ENCODE results near the gene CA10.

DNA sequence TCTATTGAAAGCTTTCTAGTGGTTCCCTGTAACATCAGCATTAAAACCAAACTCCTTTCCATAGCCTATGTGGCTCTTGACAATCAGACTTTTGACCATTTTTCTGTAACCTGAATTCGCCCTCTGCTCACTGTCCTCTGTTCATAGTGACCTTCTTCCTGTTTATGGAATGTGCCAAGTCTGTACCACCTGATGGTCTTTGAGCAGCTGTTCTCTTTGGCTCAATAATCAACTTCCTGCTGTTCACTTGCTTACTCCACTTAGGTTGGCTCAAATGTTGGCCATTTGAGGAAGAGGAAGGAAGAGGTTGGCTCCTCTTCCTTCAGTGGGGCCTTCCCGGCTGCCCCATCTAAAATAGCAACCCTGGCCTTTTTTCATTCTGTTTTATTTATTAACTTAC is 251.5 kb downstream of the CA10 start:
- no peak for TF ChIP-seq SUZ12 (IDR thresholded peaks at IDR 0.05; ENCODE audit: extremely low read depth, insufficient read depth, insufficient read length)
- no peak for TF ChIP-seq YY1 (IDR thresholded peaks at IDR 0.05; ENCODE audit: insufficient read depth, insufficient read length)
- TF ChIP-seq ZNF274 (IDR thresholded peaks at IDR 0.05; ENCODE audit: low read depth, low read length) = no peak
